B cell (primary cell): ENCODE results near the gene SIPA1L3. TPM values are rescaled to one million over a fixed set of nuclear protein-coding genes. Genes with fewer than 3 reads are reported as not detected.

Experiments used
- ATAC-seq: fragments of 200-7000 bp; cut with Tn5 transposase; one replicate; pipeline ENCODE4 v1.10.0; 2021; ENCODE audit warnings: low read depth, mild to moderate bottlenecking, moderate number of reproducible peaks, moderate library complexity
- CTCF ChIA-PET: fragments of 350-600 bp; sonication (Branson Sonifier 250); formaldehyde crosslinking; loops from one replicate; lab custom pipeline; 2021; ENCODE audit warnings: antibody characterized with exemption, inconsistent platforms; lab: Charles Lee
- POLR2A ChIA-PET: fragments of 350-600 bp; sonication (Branson Sonifier 250); formaldehyde crosslinking; loops from one replicate; lab custom pipeline; 2021; ENCODE audit warnings: antibody characterized with exemption; lab: Charles Lee
- DNase-seq: peaks from one replicate; pipeline ENCODE4 v3.0.0; 2013
- H2AFZ ChIP-seq: 2 replicates; pipeline ENCODE4 v1.6.1; 2012; ENCODE audit warnings: mild to moderate bottlenecking, low read depth, low read length; ENCODE audit not compliant: insufficient read depth, poor library complexity, severe bottlenecking
- H3K27ac ChIP-seq, 2 donors: 1 replicate in 1 of 2; 2 replicates in 1 of 2; pipeline ENCODE4 v1.5.1; 2012 to 2013; ENCODE audit warnings: low read length in 2 of 2, mild to moderate bottlenecking in 2 of 2, moderate library complexity in 1 of 2
- H3K27me3 ChIP-seq, 4 experiments: fragments of 200-600 bp in 1 of 4; sonication (generic) in 1 of 4; replicated peaks in 1 of 4; 1 replicate in 2 of 4; 2 replicates in 2 of 4; pipeline versions ENCODE4 v1.6.1 to v1.7.0; 2013 to 2016; ENCODE audit warnings: low read length in 3 of 4, mild to moderate bottlenecking in 2 of 4, mixed read lengths in 1 of 4, moderate library complexity in 1 of 4; ENCODE audit not compliant: insufficient read depth in 4 of 4, control insufficient read depth in 3 of 4; ENCODE audit errors: control extremely low read depth in 1 of 4
- H3K36me3 ChIP-seq, 2 experiments: replicated peaks in 1 of 2; 1 replicate in 1 of 2; 2 replicates in 1 of 2; pipeline versions ENCODE4 v1.6.1 to v1.7.1; 2013; ENCODE audit warnings: low read length in 1 of 2; ENCODE audit not compliant: insufficient read depth in 2 of 2, control insufficient read depth in 1 of 2; ENCODE audit errors: control extremely low read depth in 1 of 2, extremely low read depth in 1 of 2
- H3K4me1 ChIP-seq, 2 donors: fragments of 200-600 bp in 1 of 2; sonication (generic) in 1 of 2; 1 replicate in 1 of 2; 2 replicates in 1 of 2; pipeline versions ENCODE4 v1.5.1 to v1.6.1; 2013 to 2017; ENCODE audit warnings: low read length in 2 of 2; ENCODE audit not compliant: control insufficient read depth in 2 of 2, insufficient read depth in 2 of 2
- H3K4me2 ChIP-seq: replicated peaks from 2 replicates; pipeline ENCODE3; 2012; ENCODE audit warnings: mild to moderate bottlenecking, low read depth, low read length; ENCODE audit not compliant: poor library complexity, severe bottlenecking
- H3K4me3 ChIP-seq, 5 experiments: fragments of 200-600 bp in 1 of 5; sonication (generic) in 1 of 5; 1 replicate in 3 of 5; 2 replicates in 2 of 5; pipeline versions ENCODE4 v1.5.1 to v1.7.0; 2011 to 2016; ENCODE audit warnings: low read length in 4 of 5, mild to moderate bottlenecking in 4 of 5, low read depth in 2 of 5, control low read depth in 1 of 5, moderate library complexity in 1 of 5; ENCODE audit not compliant: insufficient read depth in 1 of 5; ENCODE audit errors: control extremely low read depth in 1 of 5, extremely low read depth in 1 of 5
- H3K79me2 ChIP-seq: fragments of 200-600 bp; sonication (generic); one replicate; pipeline ENCODE4 v1.6.0; 2016; ENCODE audit warnings: low read length; ENCODE audit not compliant: control insufficient read depth, insufficient read depth
- H3K9ac ChIP-seq: fragments of 200-600 bp; sonication (generic); 2 replicates; pipeline ENCODE4 v1.6.1; 2017; ENCODE audit warnings: mild to moderate bottlenecking, low read length, moderate library complexity
- H3K9me3 ChIP-seq, 3 donors: one replicate each; pipeline versions ENCODE4 v1.6.1 to v1.7.1; 2013; ENCODE audit warnings: low read length in 2 of 3; ENCODE audit not compliant: control insufficient read depth in 2 of 3, insufficient read depth in 1 of 3; ENCODE audit errors: control extremely low read depth in 1 of 3
- H4K20me1 ChIP-seq: 2 replicates; pipeline ENCODE4 v1.6.0; 2012; ENCODE audit warnings: mild to moderate bottlenecking, low read length; ENCODE audit not compliant: insufficient read depth, control insufficient read depth, poor library complexity, severe bottlenecking
- H3K27ac Mint-ChIP-seq: one replicate; pipeline ENCODE4 v1.8.0; 2021; ENCODE audit warnings: mixed read lengths
- H3K27me3 Mint-ChIP-seq: one replicate; pipeline ENCODE4 v1.8.0; 2021; ENCODE audit warnings: mixed read lengths
- H3K4me1 Mint-ChIP-seq: one replicate; pipeline ENCODE4 v1.8.0; 2021; ENCODE audit warnings: mixed read lengths
- H3K4me3 Mint-ChIP-seq: one replicate; pipeline ENCODE4 v1.8.0; 2021; ENCODE audit warnings: mixed read lengths
- H3K9me3 Mint-ChIP-seq: one replicate; pipeline ENCODE4 v1.8.0; 2022; ENCODE audit warnings: mixed read lengths; ENCODE audit not compliant: insufficient read depth
- CTCF ChIP-seq: fragments of 200-600 bp; IDR thresholded peaks from one replicate; pipeline ENCODE4 v1.8.0; 2022; ENCODE audit warnings: antibody characterized with exemption, mild to moderate bottlenecking
- EZH2 ChIP-seq: IDR thresholded peaks from 2 replicates; pipeline ENCODE4 v1.6.1; 2012; ENCODE audit warnings: borderline replicate concordance, low read depth, mild to moderate bottlenecking, moderate library complexity, low read length; ENCODE audit not compliant: insufficient read depth, poor library complexity, severe bottlenecking
- whole genome bisulfite sequencing: methylation state at CpG from one replicate; pipeline ENCODE4 v1.1.5; 2013; ENCODE audit warnings: missing lambda C conversion rate; ENCODE audit not compliant: insufficient coverage; 5-methylcytosine and 5-hydroxymethylcytosine counted together
- intact Hi-C: fragments of 100-400 bp; cut with micrococcal nuclease; formaldehyde crosslinking; loops from one replicate; pipeline ENCODE4 v1.10.0; 2022
- polyA plus RNA-seq: library from polyadenylated mRNA; depleted of rRNA; stranded (reverse); fragments of >200 nt; gene quantifications from 2 replicates; pipeline ENCODE4 v1.2.3, GENCODE V29; 2012
- total RNA-seq, 2 donors: library from RNA; stranded (reverse); fragments of 120-200 nt in 1 of 2; gene quantifications; 1 replicate in 1 of 2; 2 replicates in 1 of 2; pipeline versions ENCODE4 v1.2.3 to v1.2.4, GENCODE V29; 2013 to 2022

The SIPA1L3 gene
- total and polyA plus RNA-seq, 2 donors (not counting 1 experiment from before 2014, with no cell fraction given), result 48.3 to 295 TPM

GRCh38 chr19:38158730-38159129 is 251.7 kb downstream of the SIPA1L3 start:
- TF ChIP-seq CTCF (no peak), EZH2 (no peak)
- Histone ChIP-seq H3K4me3 (no peak overlapping the region), H4K20me1 (peaks cover 33% of the 10 kb centered on the region), H3K27me3 (no peaks in the 10 kb centered on the region), H3K27ac (no peak overlapping the region), H3K9me3 (peaks cover 0 to 26% (median 10%) of the 10 kb centered on the region in 3 donors), H2AFZ (no peak overlapping the region), H3K9ac (no peak overlapping the region), H3K4me1 (no peaks in the 10 kb centered on the region), H3K79me2 (peaks cover 31% of the 10 kb centered on the region), H3K36me3 (peaks cover 3 to 74% of the 10 kb centered on the region in 2 experiments), H3K4me2 (no peak overlapping the region)
- Mint-ChIP-seq H3K9me3 (no peaks in the 10 kb centered on the region), H3K27ac (no peak overlapping the region), H3K27me3 (no peaks in the 10 kb centered on the region), H3K4me1 (no peaks in the 10 kb centered on the region), H3K4me3 (no peak overlapping the region)
- ChIA-PET POLR2A (no interaction called here), CTCF (no interaction called here)
- intact Hi-C loops, result no loop called here
- no peak for ATAC-seq
- DNase-seq, result no peak
- WGBS, result 98% methylated on average over 5 of the region's 5 CpGs

- H3K4me3 ChIP-seq, result no peak overlapping the region
- intact Hi-C loops, result no loop called here
- peaks cover 3 to 84% of the 10 kb centered on the region in 2 experiments for H3K36me3 ChIP-seq
- H4K20me1 ChIP-seq, result peaks cover 35% of the 10 kb centered on the region
- H3K4me2 ChIP-seq, result no peak overlapping the region
- DNase-seq (no peak), ATAC-seq (no peak)
- H3K27me3 ChIP-seq, result no peaks in the 10 kb centered on the region
- no peak overlapping the region for H2AFZ ChIP-seq
- Mint-ChIP-seq H3K4me3 (no peak overlapping the region), H3K4me1 (no peaks in the 10 kb centered on the region), H3K27ac (no peak overlapping the region), H3K27me3 (no peaks in the 10 kb centered on the region), H3K9me3 (no peaks in the 10 kb centered on the region)
- no peaks in the 10 kb centered on the region for H3K4me1 ChIP-seq
- POLR2A ChIA-PET, result no interaction called here
- peaks cover 20% of the 10 kb centered on the region for H3K79me2 ChIP-seq
- H3K9ac ChIP-seq, result no peak overlapping the region
- H3K27ac ChIP-seq, result no peak overlapping the region
- TF ChIP-seq EZH2 (no peak), CTCF (no peak)
- CTCF ChIA-PET, result interaction anchor here (0.7 kb wide), 1 partner anchor 183 kb away, joined by 3 read pairs; no protein-coding TSS in a partner anchor
- H3K9me3 ChIP-seq, result peaks cover 0 to 26% (median 10%) of the 10 kb centered on the region in 3 donors
- WGBS, result 99% methylated on average over 5 of the region's 5 CpGs
Observed at GRCh38 chr19:38162094-38162493, 255.1 kb downstream of the SIPA1L3 start.
